Suppressor macrophage (primary cell): ENCODE data around the gene ZNF74.

Experiments
- DNase-seq, 4 experiments: peaks; one replicate each; pipeline ENCODE4 v3.0.0-alpha.2; 2020 to 2022

The ZNF74 gene

GRCh38 chr22:20420157-20420842 is 26.3 kb downstream of the ZNF74 start:
- DNase-seq: no peak

GRCh38 chr22:20421507-20421874 is 27.5 kb downstream of the ZNF74 start:
- DNase-seq: no peak

GRCh38 chr22:20422271-20423007 is 28.5 kb downstream of the ZNF74 start:
- no peak for DNase-seq

- DNase-seq: no peak
Observed at GRCh38 chr22:20423008-20423905, 29.3 kb downstream of the ZNF74 start.

- no peak for DNase-seq
Observed at GRCh38 chr22:20423906-20424551, 30.1 kb downstream of the ZNF74 start.

GRCh38 chr22:20424568-20424931 is 30.6 kb downstream of the ZNF74 start:
- DNase-seq: no peak

- peak in 1 of 4 experiments; percentile 27 for DNase-seq
Observed at GRCh38 chr22:20424932-20425565, 31.1 kb downstream of the ZNF74 start.

- DNase-seq: peak in 2 of 4 experiments; percentile 36 to 50
Observed at GRCh38 chr22:20425566-20426258, 31.8 kb downstream of the ZNF74 start.

GRCh38 chr22:20426259-20426615 is 32.3 kb downstream of the ZNF74 start:
- DNase-seq: no peak

- no peak for DNase-seq
Observed at GRCh38 chr22:20427104-20427944, 33.4 kb downstream of the ZNF74 start.

- no peak for DNase-seq
Observed at GRCh38 chr22:20427945-20428417, 34.0 kb downstream of the ZNF74 start.

- no peak for DNase-seq
Observed at GRCh38 chr22:20428496-20429253, 34.7 kb downstream of the ZNF74 start.

GRCh38 chr22:20429254-20430100 is 35.5 kb downstream of the ZNF74 start:
- peak; percentile 78 to 92 (median 86) for DNase-seq

GRCh38 chr22:20430101-20430719 is 36.3 kb downstream of the ZNF74 start:
- no peak for DNase-seq

- DNase-seq: peak; percentile 54 to 84 (median 72)
Observed at GRCh38 chr22:20430720-20431510, 37.0 kb downstream of the ZNF74 start.

GRCh38 chr22:20431511-20432192 is 37.7 kb downstream of the ZNF74 start:
- DNase-seq: no peak

- DNase-seq: no peak
Observed at GRCh38 chr22:20432244-20432686, 38.3 kb downstream of the ZNF74 start.
